NCI-H2029 treated with DMSO at 0.1 percent for 48 hours (cell line): ENCODE results near the gene INTU.

Experiments used
- DNase-seq: peaks from one replicate; lab custom pipeline; 2025; lab: John Stamatoyannopoulos, UW

Gene INTU

GRCh38 chr4:127748957-127749356 is 116.2 kb downstream of the INTU start:
- no peak for DNase-seq

GRCh38 chr4:127756906-127757305 is 124.1 kb downstream of the INTU start:
- DNase-seq = no peak

GRCh38 chr4:127759228-127759820 is 126.6 kb downstream of the INTU start:
- DNase-seq = no peak

- no peak for DNase-seq
Measured at GRCh38 chr4:127759893-127760292, 127.1 kb downstream of the INTU start.

GRCh38 chr4:127771535-127772275 is 138.9 kb downstream of the INTU start:
- DNase-seq = no peak

GRCh38 chr4:127772769-127773671 is 140.3 kb downstream of the INTU start:
- DNase-seq = no peak

GRCh38 chr4:127775843-127776242 is 143.1 kb downstream of the INTU start:
- no peak for DNase-seq
